Lung (tissue), 12 donors: ENCODE data around the gene C2CD2L. TPM values are rescaled to one million over a fixed set of nuclear protein-coding genes. Genes with fewer than 3 reads are reported as not detected.
A peak's percentile ranks its signal among the peaks of the same experiment; 100 is the strongest.
"Not testable (repeated sequence)": the region's sequence is repeated elsewhere in the genome, so short reads cannot be mapped to it uniquely, and the experiment has no call there.

Experiments
- ATAC-seq: fragments of 200-7000 bp; cut with Tn5 transposase; one replicate; pipeline ENCODE4 v1.9.1; 2020; ENCODE audit warnings: moderate number of reproducible peaks; ENCODE audit not compliant: insufficient read depth, low FRiP score
- DNase-seq, 3 donors: peaks; one replicate each; pipeline ENCODE4 v3.0.0-alpha.2; 2013 to 2017
- H3K27ac ChIP-seq, 2 donors: one replicate each; pipeline ENCODE4 v1.5.1; 2013; ENCODE audit warnings: mild to moderate bottlenecking in 2 of 2, moderate library complexity in 2 of 2, control low read depth in 1 of 2, inconsistent platforms in 1 of 2, low read depth in 1 of 2, low read length in 1 of 2
- H3K27me3 ChIP-seq, 3 donors: one replicate each; pipeline ENCODE4 v1.5.1; 2013; ENCODE audit warnings: low read length in 2 of 3; ENCODE audit not compliant: control insufficient read depth in 3 of 3, insufficient read depth in 3 of 3
- H3K36me3 ChIP-seq, 4 donors: one replicate each; pipeline ENCODE4 v1.5.1; 2013; ENCODE audit warnings: low read length in 4 of 4, mild to moderate bottlenecking in 1 of 4, moderate library complexity in 1 of 4; ENCODE audit not compliant: control insufficient read depth in 4 of 4, insufficient read depth in 4 of 4
- H3K4me1 ChIP-seq, 5 donors: one replicate each; pipeline ENCODE4 v1.5.1; 2013; ENCODE audit warnings: low read length in 5 of 5, mild to moderate bottlenecking in 2 of 5, moderate library complexity in 1 of 5; ENCODE audit not compliant: control insufficient read depth in 5 of 5, insufficient read depth in 5 of 5
- H3K4me3 ChIP-seq: one replicate; pipeline ENCODE4 v1.5.1; 2013; ENCODE audit warnings: mild to moderate bottlenecking, control low read depth, moderate library complexity
- H3K9ac ChIP-seq, 2 donors: one replicate each; pipeline ENCODE4 v1.5.1; 2013; ENCODE audit warnings: low read length in 2 of 2, control low read depth in 1 of 2; ENCODE audit not compliant: insufficient read depth in 1 of 2
- H3K9me3 ChIP-seq, 4 donors: one replicate each; pipeline ENCODE4 v1.5.1; 2013; ENCODE audit warnings: low read length in 3 of 4, mild to moderate bottlenecking in 1 of 4, moderate library complexity in 1 of 4; ENCODE audit not compliant: control insufficient read depth in 4 of 4, insufficient read depth in 3 of 4
- CTCF ChIP-seq: IDR thresholded peaks from 2 replicates; pipeline ENCODE4 v1.5.1; 2012; ENCODE audit warnings: mild to moderate bottlenecking; ENCODE audit errors: control extremely low read depth, extremely low read depth
- WGBS, 2 donors: extraction: QIAGEN DNeasy Blood & Tissue Kit; methylation state at CpG; one replicate each; pipeline ENCODE4 v1.1.7; 2013; 5-methylcytosine and 5-hydroxymethylcytosine counted together
- polyA plus RNA-seq, 2 donors: library from polyadenylated mRNA; stranded (reverse); fragments of 200-250 nt; gene quantifications; one replicate each; pipeline ENCODE4 v1.2.1, GENCODE V29; 2013
- total RNA-seq, 2 donors: library from RNA; depleted of rRNA in 1 of 2; stranded (reverse); fragments of >200 nt in 1 of 2; gene quantifications; one replicate each; pipeline ENCODE4 v1.2.1, GENCODE V29; 2014 to 2021
- donor health status: control.
- donor health status: control.
- donor health status: Bipolar disorder and iron deficiency.
- donor health status: healthy.
- donor health status: DM: yes; HTN: yes; CAD: no.

The C2CD2L gene
- total and polyA plus RNA-seq, 4 donors = 6.5 to 20.7 (median 12.7) TPM

GRCh38 chr11:119134389-119134978 lies 27.3 kb downstream of the C2CD2L start:
- Histone ChIP-seq H3K27ac (no peak overlapping the region), H3K9ac (no peak overlapping the region), H3K4me1 (peaks cover 0 to 2% (median 0%) of the 10 kb centered on the region in 5 donors), H3K36me3 (peaks cover 18 to 36% (median 33%) of the 10 kb centered on the region in 4 donors), H3K9me3 (no peaks in the 10 kb centered on the region), H3K4me3 (no peak overlapping the region), H3K27me3 (no peaks in the 10 kb centered on the region)
- DNase-seq (no peak), ATAC-seq (no peak)
- 66 to 70% methylated on average over 4 of the region's 4 CpGs for WGBS, 2 donors
- TF ChIP-seq CTCF = no peak

GRCh38 chr11:119139276-119139675 lies 32.1 kb downstream of the C2CD2L start:
- H3K9ac ChIP-seq, H3K4me3 ChIP-seq, H3K27me3 ChIP-seq, DNase-seq, H3K9me3 ChIP-seq, H3K36me3 ChIP-seq, ATAC-seq, H3K4me1 ChIP-seq, H3K27ac ChIP-seq: not testable (repeated sequence)
- 89 to 94% methylated on average over 10 of the region's 10 CpGs for WGBS, 2 donors

- ATAC-seq (no peak), DNase-seq (peak; percentile 66 to 70 (median 67))
- Histone ChIP-seq H3K9ac (no peak overlapping the region), H3K4me1 (peaks cover 0 to 12% (median 5%) of the 10 kb centered on the region in 5 donors), H3K27ac (no peak overlapping the region), H3K27me3 (peaks cover 0 to 25% (median 12%) of the 10 kb centered on the region in 3 donors), H3K4me3 (no peak overlapping the region), H3K36me3 (no peaks in the 10 kb centered on the region), H3K9me3 (peaks cover 0 to 1% (median 0%) of the 10 kb centered on the region in 4 donors)
- WGBS, 2 donors = 16 to 19% methylated on average over 7 of the region's 7 CpGs
- peak; percentile 39 for TF ChIP-seq CTCF
Observed at GRCh38 chr11:119144825-119145486, 37.8 kb downstream of the C2CD2L start.

GRCh38 chr11:119145551-119145950 lies 38.4 kb downstream of the C2CD2L start:
- Histone ChIP-seq H3K27ac (no peak overlapping the region), H3K36me3 (no peaks in the 10 kb centered on the region), H3K4me1 (peaks cover 0 to 15% (median 5%) of the 10 kb centered on the region in 5 donors), H3K4me3 (no peak overlapping the region), H3K9me3 (peaks cover 0 to 1% (median 0%) of the 10 kb centered on the region in 4 donors), H3K27me3 (peaks cover 0 to 31% (median 12%) of the 10 kb centered on the region in 3 donors), H3K9ac (no peak overlapping the region)
- no peak for ATAC-seq
- WGBS, 2 donors = 51 to 57% methylated on average over 3 of the region's 3 CpGs
- no peak for DNase-seq
- no peak for TF ChIP-seq CTCF
